Smooth muscle cell (in vitro differentiated cells): ENCODE results near the gene PRRG4. TPM values are rescaled to one million over a fixed set of nuclear protein-coding genes. Genes with fewer than 3 reads are reported as not detected.

Experiments
- DNase-seq: peaks from one replicate; lab custom pipeline; 2025; ENCODE audit not compliant: unreplicated experiment; lab: John Stamatoyannopoulos, UW
- H2AFZ ChIP-seq: fragments of 200-600 bp; sonication (generic); 2 replicates; pipeline ENCODE4 v1.6.0; 2016; ENCODE audit warnings: antibody characterized with exemption, low read depth, mild to moderate bottlenecking
- H3F3A ChIP-seq: fragments of 200-600 bp; sonication (generic); 2 replicates; pipeline ENCODE4 v1.6.0; 2017; ENCODE audit warnings: antibody characterized with exemption, low read depth
- H3K27ac ChIP-seq: fragments of 200-600 bp; sonication (generic); 2 replicates; pipeline ENCODE4 v1.5.1; 2016; ENCODE audit warnings: low read depth, mild to moderate bottlenecking
- H3K27me3 ChIP-seq: fragments of 200-600 bp; sonication (generic); 2 replicates; pipeline ENCODE4 v1.6.1; 2016; ENCODE audit warnings: low read depth, mild to moderate bottlenecking
- H3K36me3 ChIP-seq: fragments of 200-600 bp; sonication (generic); 2 replicates; pipeline ENCODE4 v1.5.1; 2016; ENCODE audit warnings: low read depth
- H3K4me1 ChIP-seq: fragments of 200-600 bp; sonication (generic); 2 replicates; pipeline ENCODE4 v1.5.1; 2016; ENCODE audit warnings: low read depth
- H3K4me2 ChIP-seq: fragments of 200-600 bp; sonication (generic); 2 replicates; pipeline ENCODE4 v1.6.0; 2016; ENCODE audit warnings: mild to moderate bottlenecking
- H3K4me3 ChIP-seq: fragments of 200-600 bp; sonication (generic); 2 replicates; pipeline ENCODE4 v1.5.1; 2016; ENCODE audit warnings: mild to moderate bottlenecking
- H3K79me2 ChIP-seq: fragments of 200-600 bp; sonication (generic); 2 replicates; pipeline ENCODE4 v1.6.0; 2016; ENCODE audit warnings: low read depth, mild to moderate bottlenecking
- H3K9ac ChIP-seq: fragments of 200-600 bp; sonication (generic); 2 replicates; pipeline ENCODE4 v1.6.0; 2016; ENCODE audit warnings: low read depth
- H3K9me3 ChIP-seq: fragments of 200-600 bp; sonication (generic); replicated peaks from 2 replicates; pipeline ENCODE4 v1.5.1; 2016; ENCODE audit warnings: low read depth
- H4K20me1 ChIP-seq: fragments of 200-600 bp; sonication (generic); 2 replicates; pipeline ENCODE4 v1.6.0; 2016; ENCODE audit warnings: low read depth
- CTCF ChIP-seq: fragments of 200-600 bp; sonication (generic); IDR thresholded peaks from 2 replicates; pipeline ENCODE4 v1.5.1; 2017; ENCODE audit warnings: borderline replicate concordance, mild to moderate bottlenecking, antibody characterized with exemption; ENCODE audit not compliant: insufficient read depth, poor library complexity, severe bottlenecking
- WGBS: methylation state at CpG from one replicate; pipeline ENCODE4 v1.1.7; 2016; ENCODE audit warnings: low lambda C conversion rate; 5-methylcytosine and 5-hydroxymethylcytosine counted together
- polyA plus RNA-seq: library from polyadenylated mRNA; unstranded; fragments of >200 nt; fragmentation: Nextera tagmentation; extraction: Ambion mirVana; gene quantifications from 2 replicates; pipeline ENCODE4 v1.2.1, GENCODE V29; 2016
- total RNA-seq: library from RNA; depleted of rRNA; stranded (reverse); fragments of >200 nt; gene quantifications from 2 replicates; pipeline ENCODE4 v1.2.3, GENCODE V29; 2014

Gene PRRG4
- total and polyA plus RNA-seq, 2 experiments from 2014 or later = 0.49 to 4.6 TPM

- Histone ChIP-seq H3K4me2 (no peak overlapping the region), H3K79me2 (no peaks in the 10 kb centered on the region), H3K27ac (no peak overlapping the region), H2AFZ (peak overlapping the region; percentile 23), H3K9me3 (no peaks in the 10 kb centered on the region), H3K4me1 (peaks cover 6% of the 10 kb centered on the region), H3K27me3 (no peaks in the 10 kb centered on the region), H3K36me3 (no peaks in the 10 kb centered on the region), H3F3A (no peaks in the 10 kb centered on the region), H3K9ac (no peak overlapping the region), H4K20me1 (no peaks in the 10 kb centered on the region), H3K4me3 (no peak overlapping the region)
- no peak for DNase-seq
- TF ChIP-seq CTCF = no peak
- WGBS = 52% methylated on average over 2 of the region's 2 CpGs
Observed at GRCh38 chr11:32840587-32840986, 10.9 kb downstream of the PRRG4 start.

- no peak overlapping the region for H2AFZ ChIP-seq
- H3K27me3 ChIP-seq = no peaks in the 10 kb centered on the region
- no peak overlapping the region for H3K27ac ChIP-seq
- TF ChIP-seq CTCF = no peak
- H3F3A ChIP-seq = no peaks in the 10 kb centered on the region
- WGBS = 85% methylated on average over 3 of the region's 3 CpGs
- H3K36me3 ChIP-seq = no peaks in the 10 kb centered on the region
- no peaks in the 10 kb centered on the region for H4K20me1 ChIP-seq
- H3K4me3 ChIP-seq = no peak overlapping the region
- no peak overlapping the region for H3K9ac ChIP-seq
- H3K4me2 ChIP-seq = no peak overlapping the region
- DNase-seq = no peak
- no peaks in the 10 kb centered on the region for H3K9me3 ChIP-seq
- peaks cover 6% of the 10 kb centered on the region for H3K4me1 ChIP-seq
- H3K79me2 ChIP-seq = no peaks in the 10 kb centered on the region
Observed at GRCh38 chr11:32843544-32843943, 13.8 kb downstream of the PRRG4 start.

GRCh38 chr11:32847511-32847910, 17.8 kb downstream of the PRRG4 start:
- Histone ChIP-seq H3K36me3 (no peaks in the 10 kb centered on the region), H3K27me3 (no peaks in the 10 kb centered on the region), H3K4me2 (no peak overlapping the region), H3K9ac (no peak overlapping the region), H3K9me3 (no peaks in the 10 kb centered on the region), H3K4me3 (no peak overlapping the region), H3K4me1 (no peaks in the 10 kb centered on the region), H3K27ac (no peak overlapping the region), H4K20me1 (no peaks in the 10 kb centered on the region), H3F3A (no peaks in the 10 kb centered on the region), H3K79me2 (no peaks in the 10 kb centered on the region), H2AFZ (no peak overlapping the region)
- DNase-seq = no peak
- no peak for TF ChIP-seq CTCF
- WGBS = 91% methylated on average over 2 of the region's 2 CpGs

GRCh38 chr11:32849761-32850160, 20.0 kb downstream of the PRRG4 start:
- H3K9ac ChIP-seq = no peak overlapping the region
- no peak overlapping the region for H2AFZ ChIP-seq
- no peaks in the 10 kb centered on the region for H3K9me3 ChIP-seq
- H3K36me3 ChIP-seq = no peaks in the 10 kb centered on the region
- TF ChIP-seq CTCF = no peak
- H3K79me2 ChIP-seq = no peaks in the 10 kb centered on the region
- no peaks in the 10 kb centered on the region for H3F3A ChIP-seq
- no peaks in the 10 kb centered on the region for H4K20me1 ChIP-seq
- peaks cover 2% of the 10 kb centered on the region for H3K27me3 ChIP-seq
- DNase-seq = no peak
- WGBS = 95% methylated on average over 1 of the region's 1 CpG
- H3K4me3 ChIP-seq = no peak overlapping the region
- no peaks in the 10 kb centered on the region for H3K4me1 ChIP-seq
- no peak overlapping the region for H3K4me2 ChIP-seq
- no peak overlapping the region for H3K27ac ChIP-seq
